Neural crest cell (in vitro differentiated cells): Measurements from ENCODE around the gene ABHD18. TPM values are rescaled to one million over a fixed set of nuclear protein-coding genes. Genes with fewer than 3 reads are reported as not detected.
"Not testable (repeated sequence)": the region's sequence is repeated elsewhere in the genome, so short reads cannot be mapped to it uniquely, and the experiment has no call there.

ENCODE experiments used
- DNase-seq: peaks from one replicate; pipeline ENCODE4 v3.0.0; 2021; ENCODE audit warnings: low read depth, mixed read lengths, low spot score
- H3K27ac Mint-ChIP-seq: one replicate; pipeline ENCODE4 v1.8.0; 2021; ENCODE audit warnings: mild to moderate bottlenecking, mixed read lengths; ENCODE audit not compliant: unreplicated experiment
- H3K27me3 Mint-ChIP-seq: 2 replicates; pipeline ENCODE4 v1.8.0; 2021; ENCODE audit warnings: low read depth, mild to moderate bottlenecking, mixed read lengths
- H3K36me3 Mint-ChIP-seq: 2 replicates; pipeline ENCODE4 v1.8.0; 2021; ENCODE audit warnings: low read depth, mild to moderate bottlenecking, mixed read lengths
- H3K4me1 Mint-ChIP-seq: 2 replicates; pipeline ENCODE4 v1.8.0; 2021; ENCODE audit warnings: mixed read lengths
- H3K4me3 Mint-ChIP-seq: one replicate; pipeline ENCODE4 v1.8.0; 2021; ENCODE audit warnings: mild to moderate bottlenecking, mixed read lengths
- H3K9me3 Mint-ChIP-seq: 2 replicates; pipeline ENCODE4 v1.8.0; 2021; ENCODE audit warnings: mixed read lengths
- CTCF ChIP-seq: fragments of 200-600 bp; sonication (generic); conservative IDR thresholded peaks from 2 replicates; pipeline ENCODE4 v1.5.0; 2021; ENCODE audit warnings: antibody characterized with exemption, mild to moderate bottlenecking
- long read RNA-seq: library from polyadenylated mRNA; unstranded; transcript quantifications from one replicate; pipeline ENCODE4 v2.0.0, GENCODE V29; 2020
- total RNA-seq: library from RNA; stranded (reverse); gene quantifications from 2 replicates; pipeline ENCODE4 v1.2.1, GENCODE V29; 2021

ABHD18 gene
- 10.3 and 10.5 TPM in 2 replicates for total RNA-seq
- long read RNA-seq, full-length matches to known transcripts, result 3 of 11 reads
- long read RNA-seq, partial matches to known transcripts, result 5 of 11 reads
- long read RNA-seq, other reads (novel, unspliced or antisense), result 3 of 11 reads

GRCh38 chr4:127965062-127965802 lies at the start of gene ABHD18, which contains the start of gene MFSD8:
TSS of gene ABHD18 (plus strand) at chr4:127965406. CDS start at chr4:127982956, 17,550 bp downstream.
TSS of gene MFSD8 (minus strand) at chr4:127965173. CDS start at chr4:127965133, 40 bp downstream.
- Mint-ChIP-seq H3K36me3 (peaks cover 10% of the 10 kb centered on the region), H3K4me3 (peak within 1 kb of the TSS; percentile 98), H3K27ac (peak within 1 kb of the TSS; percentile 95), H3K9me3 (no peaks in the 10 kb centered on the region), H3K27me3 (no peaks in the 10 kb centered on the region), H3K4me1 (peaks cover 24% of the 10 kb centered on the region)
- peak; percentile 98 for DNase-seq
- TF ChIP-seq CTCF, result peak; percentile 64

GRCh38 chr4:127916512-127916911 lies 48.7 kb upstream of the ABHD18 start:
- no peak for DNase-seq
- TF ChIP-seq CTCF, result no peak
- H3K4me3 Mint-ChIP-seq, result no peak overlapping the region
- no peaks in the 10 kb centered on the region for H3K4me1 Mint-ChIP-seq
- no peaks in the 10 kb centered on the region for H3K9me3 Mint-ChIP-seq
- no peaks in the 10 kb centered on the region for H3K27me3 Mint-ChIP-seq
- peaks cover 4% of the 10 kb centered on the region for H3K36me3 Mint-ChIP-seq
- no peak overlapping the region for H3K27ac Mint-ChIP-seq

- H3K4me1 Mint-ChIP-seq, result no peaks in the 10 kb centered on the region
- no peak for DNase-seq
- TF ChIP-seq CTCF, result no peak
- peak overlapping the region; percentile 37 for H3K27ac Mint-ChIP-seq
- H3K36me3 Mint-ChIP-seq, result peaks cover 4% of the 10 kb centered on the region
- H3K27me3 Mint-ChIP-seq, result no peaks in the 10 kb centered on the region
- H3K9me3 Mint-ChIP-seq, result no peaks in the 10 kb centered on the region
- H3K4me3 Mint-ChIP-seq, result no peak overlapping the region
These were observed 48.1 kb upstream of the ABHD18 start for GRCh38 chr4:127917151-127917550.

GRCh38 chr4:127920521-127920920 lies 44.7 kb upstream of the ABHD18 start:
- peaks cover 21% of the 10 kb centered on the region for H3K36me3 Mint-ChIP-seq
- no peaks in the 10 kb centered on the region for H3K27me3 Mint-ChIP-seq
- no peak for TF ChIP-seq CTCF
- no peak overlapping the region for H3K4me3 Mint-ChIP-seq
- no peak overlapping the region for H3K27ac Mint-ChIP-seq
- H3K9me3 Mint-ChIP-seq, result no peaks in the 10 kb centered on the region
- no peaks in the 10 kb centered on the region for H3K4me1 Mint-ChIP-seq
- no peak for DNase-seq

- TF ChIP-seq CTCF, result no peak
- Mint-ChIP-seq H3K27ac (no peak overlapping the region), H3K27me3 (no peaks in the 10 kb centered on the region), H3K4me1 (no peaks in the 10 kb centered on the region), H3K36me3 (peaks cover 28% of the 10 kb centered on the region), H3K4me3 (no peak overlapping the region), H3K9me3 (no peaks in the 10 kb centered on the region)
- DNase-seq, result no peak
These were observed 43.0 kb upstream of the ABHD18 start for GRCh38 chr4:127922226-127922625.

- not testable (repeated sequence) for H3K4me1 Mint-ChIP-seq, H3K27ac Mint-ChIP-seq, H3K27me3 Mint-ChIP-seq, DNase-seq, H3K9me3 Mint-ChIP-seq, H3K4me3 Mint-ChIP-seq
- H3K36me3 Mint-ChIP-seq, result peaks cover 27% of the 10 kb centered on the region
These were observed 39.5 kb upstream of the ABHD18 start for GRCh38 chr4:127925720-127926119.
